Loucy (cell line): Measurements from ENCODE around the gene SYT1.

Source experiments
- H2AFZ ChIP-seq: fragments of 200-600 bp; sonication (generic); 2 replicates; pipeline ENCODE4 v1.6.0; 2016; ENCODE audit warnings: antibody characterized with exemption, mild to moderate bottlenecking, low read length, moderate library complexity
- H3F3A ChIP-seq: fragments of 200-600 bp; 2 replicates; pipeline ENCODE4 v1.6.0; 2016; ENCODE audit warnings: antibody characterized with exemption, low read depth, mild to moderate bottlenecking
- H3K27me3 ChIP-seq: fragments of 200-600 bp; sonication (generic); 2 replicates; pipeline ENCODE4 v1.6.1; 2014; ENCODE audit warnings: low read length, mild to moderate bottlenecking; ENCODE audit not compliant: insufficient read depth, poor library complexity, severe bottlenecking
- H3K36me3 ChIP-seq: fragments of 200-600 bp; sonication (generic); 2 replicates; pipeline ENCODE4 v1.6.1; 2016; ENCODE audit warnings: low read length; ENCODE audit not compliant: insufficient read depth
- H3K4me1 ChIP-seq: fragments of 200-600 bp; sonication (generic); 2 replicates; pipeline ENCODE4 v1.5.1; 2014; ENCODE audit warnings: low read length, mild to moderate bottlenecking; ENCODE audit not compliant: insufficient read depth, poor library complexity, severe bottlenecking
- H3K4me2 ChIP-seq: fragments of 200-600 bp; sonication (generic); 2 replicates; pipeline ENCODE4 v1.6.0; 2014; ENCODE audit warnings: antibody characterized with exemption, low read length, low read depth, mild to moderate bottlenecking; ENCODE audit not compliant: poor library complexity, severe bottlenecking
- H3K4me3 ChIP-seq: fragments of 200-600 bp; sonication (generic); 2 replicates; pipeline ENCODE4 v1.5.1; 2014; ENCODE audit warnings: low read length, mild to moderate bottlenecking, mixed read lengths; ENCODE audit not compliant: poor library complexity, severe bottlenecking
- H3K79me2 ChIP-seq: fragments of 200-600 bp; sonication (generic); 2 replicates; pipeline ENCODE4 v1.6.1; 2014; ENCODE audit warnings: low read length; ENCODE audit not compliant: insufficient read depth
- H3K9ac ChIP-seq: fragments of 200-600 bp; sonication (generic); 2 replicates; pipeline ENCODE4 v1.6.0; 2014; ENCODE audit warnings: mild to moderate bottlenecking, low read depth, low read length, moderate library complexity; ENCODE audit not compliant: poor library complexity, severe bottlenecking
- H3K9me2 ChIP-seq: fragments of 200-600 bp; sonication (generic); replicated peaks from 2 replicates; pipeline ENCODE4 v1.6.1; 2016; ENCODE audit warnings: low read depth, low read length, mixed read lengths
- H3K9me3 ChIP-seq: fragments of 200-600 bp; sonication (generic); 2 replicates; pipeline ENCODE4 v1.6.1; 2014; ENCODE audit warnings: mild to moderate bottlenecking, antibody characterized with exemption, low read length, low read depth; ENCODE audit not compliant: insufficient read depth
- H4K20me1 ChIP-seq: fragments of 200-600 bp; sonication (generic); 2 replicates; pipeline ENCODE4 v1.6.0; 2014; ENCODE audit warnings: antibody characterized with exemption, low read length, mild to moderate bottlenecking; ENCODE audit not compliant: insufficient read depth, poor library complexity, severe bottlenecking
- EZH2phosphoT487 ChIP-seq: fragments of 200-600 bp; IDR thresholded peaks from 2 replicates; pipeline ENCODE4 v1.6.1; 2018; ENCODE audit warnings: antibody characterized with exemption, mild to moderate bottlenecking, moderate library complexity, borderline replicate concordance
- TF ChIP-seq, protein P1 (sequence below): fragments of 200-600 bp; sonication (generic); conservative IDR thresholded peaks from 2 replicates; pipeline ENCODE4 v1.5.1; 2014; ENCODE audit warnings: mild to moderate bottlenecking, antibody characterized with exemption, low read length

SYT1 gene

DNA sequence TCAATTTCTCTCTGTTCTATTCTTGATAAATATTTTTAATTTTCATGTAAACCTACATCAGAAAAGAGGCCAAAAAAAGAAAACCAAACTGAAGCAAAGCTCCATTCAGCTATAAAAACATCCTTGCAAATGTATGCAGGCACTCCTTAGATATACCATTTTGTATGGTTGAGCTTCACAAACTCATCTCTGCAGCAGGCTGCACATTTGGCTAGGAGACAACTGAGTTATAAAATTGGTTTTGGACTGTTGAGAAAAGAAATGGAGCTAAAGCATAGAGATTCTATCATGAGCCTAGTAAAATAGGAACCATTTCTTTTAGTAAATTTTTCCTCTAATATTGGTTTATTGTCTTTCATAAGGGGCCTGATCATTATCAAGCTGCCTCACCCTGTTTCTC lies 156.4 kb downstream of the SYT1 start:
- H3K27me3 ChIP-seq, result no peaks in the 10 kb centered on the region
- no peaks in the 10 kb centered on the region for H3K9me3 ChIP-seq
- H2AFZ ChIP-seq, result no peak overlapping the region
- H3K4me3 ChIP-seq, result no peak overlapping the region
- H3K4me1 ChIP-seq, result no peaks in the 10 kb centered on the region
- no peaks in the 10 kb centered on the region for H3K9me2 ChIP-seq
- no peaks in the 10 kb centered on the region for H4K20me1 ChIP-seq
- no peak overlapping the region for H3K4me2 ChIP-seq
- no peaks in the 10 kb centered on the region for H3K79me2 ChIP-seq
- TF ChIP-seq EZH2phosphoT487, result no peak
- TF ChIP-seq, protein P1, sequence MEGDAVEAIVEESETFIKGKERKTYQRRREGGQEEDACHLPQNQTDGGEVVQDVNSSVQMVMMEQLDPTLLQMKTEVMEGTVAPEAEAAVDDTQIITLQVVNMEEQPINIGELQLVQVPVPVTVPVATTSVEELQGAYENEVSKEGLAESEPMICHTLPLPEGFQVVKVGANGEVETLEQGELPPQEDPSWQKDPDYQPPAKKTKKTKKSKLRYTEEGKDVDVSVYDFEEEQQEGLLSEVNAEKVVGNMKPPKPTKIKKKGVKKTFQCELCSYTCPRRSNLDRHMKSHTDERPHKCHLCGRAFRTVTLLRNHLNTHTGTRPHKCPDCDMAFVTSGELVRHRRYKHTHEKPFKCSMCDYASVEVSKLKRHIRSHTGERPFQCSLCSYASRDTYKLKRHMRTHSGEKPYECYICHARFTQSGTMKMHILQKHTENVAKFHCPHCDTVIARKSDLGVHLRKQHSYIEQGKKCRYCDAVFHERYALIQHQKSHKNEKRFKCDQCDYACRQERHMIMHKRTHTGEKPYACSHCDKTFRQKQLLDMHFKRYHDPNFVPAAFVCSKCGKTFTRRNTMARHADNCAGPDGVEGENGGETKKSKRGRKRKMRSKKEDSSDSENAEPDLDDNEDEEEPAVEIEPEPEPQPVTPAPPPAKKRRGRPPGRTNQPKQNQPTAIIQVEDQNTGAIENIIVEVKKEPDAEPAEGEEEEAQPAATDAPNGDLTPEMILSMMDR, result no peak
- H3F3A ChIP-seq, result no peaks in the 10 kb centered on the region
- H3K9ac ChIP-seq, result no peak overlapping the region
- no peaks in the 10 kb centered on the region for H3K36me3 ChIP-seq

DNA sequence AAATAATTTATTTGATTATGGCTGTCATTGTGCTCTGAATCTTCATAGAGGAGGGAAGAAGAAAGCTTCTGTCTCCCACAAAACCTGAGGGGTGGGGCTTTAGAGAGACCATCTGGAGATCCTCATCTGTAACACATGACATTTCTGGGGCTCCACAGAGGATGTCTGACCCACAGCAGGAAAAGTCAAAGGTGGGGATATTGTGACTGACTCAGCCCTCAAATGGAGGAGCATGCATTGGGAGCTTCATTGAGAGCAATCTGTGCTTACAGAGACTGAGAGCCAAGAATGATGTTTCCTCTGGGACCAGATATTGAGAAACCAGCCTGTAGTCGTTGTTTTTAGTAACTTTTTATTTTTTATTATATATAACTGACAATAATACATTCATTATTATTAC lies 158.7 kb downstream of the SYT1 start:
- Histone ChIP-seq H3K9me2 (no peaks in the 10 kb centered on the region), H3K4me3 (no peak overlapping the region), H3K9me3 (no peaks in the 10 kb centered on the region), H3K36me3 (no peaks in the 10 kb centered on the region), H2AFZ (no peak overlapping the region), H3K27me3 (no peaks in the 10 kb centered on the region), H4K20me1 (no peaks in the 10 kb centered on the region), H3K4me1 (no peaks in the 10 kb centered on the region), H3K79me2 (no peaks in the 10 kb centered on the region), H3F3A (no peaks in the 10 kb centered on the region), H3K4me2 (no peak overlapping the region), H3K9ac (no peak overlapping the region)
- no peak for TF ChIP-seq EZH2phosphoT487
- TF ChIP-seq, protein P1, result no peak

DNA sequence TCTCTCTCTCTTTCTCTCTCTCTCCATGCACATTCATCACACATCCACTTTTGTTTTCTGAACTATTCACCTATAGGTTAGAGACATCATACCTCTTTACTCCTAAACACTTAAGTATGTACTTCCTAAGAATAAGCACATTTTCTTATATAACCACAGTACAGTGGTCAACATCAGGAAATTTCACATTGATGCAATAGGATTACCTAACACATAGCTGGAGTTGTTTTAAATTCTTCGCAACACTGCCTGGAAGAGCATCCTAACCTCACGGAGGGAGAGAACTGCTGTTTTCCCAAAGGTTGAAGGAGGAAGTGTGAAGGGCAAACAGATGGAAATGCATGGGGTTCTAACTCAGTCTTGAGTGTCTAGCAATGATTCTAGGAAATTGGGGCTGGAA lies 159.2 kb downstream of the SYT1 start:
- Histone ChIP-seq H3K9me3 (no peaks in the 10 kb centered on the region), H3K79me2 (no peaks in the 10 kb centered on the region), H3F3A (no peaks in the 10 kb centered on the region), H2AFZ (no peak overlapping the region), H3K4me2 (no peak overlapping the region), H3K4me3 (no peak overlapping the region), H3K9ac (no peak overlapping the region), H3K27me3 (no peaks in the 10 kb centered on the region), H3K36me3 (no peaks in the 10 kb centered on the region), H3K4me1 (no peaks in the 10 kb centered on the region), H4K20me1 (no peaks in the 10 kb centered on the region), H3K9me2 (no peaks in the 10 kb centered on the region)
- TF ChIP-seq, protein P1, result no peak
- TF ChIP-seq EZH2phosphoT487, result no peak
